NCI-H748 (cell line): Measurements from ENCODE around the gene PABPC1L.

ENCODE experiments used
- DNase-seq: peaks from one replicate; lab custom pipeline; 2025; ENCODE audit not compliant: unreplicated experiment; lab: John Stamatoyannopoulos, UW

PABPC1L gene

GRCh38 chr20:44900231-44900854 lies 9.5 kb upstream of the PABPC1L start:
- DNase-seq, result no peak

- no peak for DNase-seq
Observed at GRCh38 chr20:44901974-44902373, 7.9 kb upstream of the PABPC1L start.

DNA sequence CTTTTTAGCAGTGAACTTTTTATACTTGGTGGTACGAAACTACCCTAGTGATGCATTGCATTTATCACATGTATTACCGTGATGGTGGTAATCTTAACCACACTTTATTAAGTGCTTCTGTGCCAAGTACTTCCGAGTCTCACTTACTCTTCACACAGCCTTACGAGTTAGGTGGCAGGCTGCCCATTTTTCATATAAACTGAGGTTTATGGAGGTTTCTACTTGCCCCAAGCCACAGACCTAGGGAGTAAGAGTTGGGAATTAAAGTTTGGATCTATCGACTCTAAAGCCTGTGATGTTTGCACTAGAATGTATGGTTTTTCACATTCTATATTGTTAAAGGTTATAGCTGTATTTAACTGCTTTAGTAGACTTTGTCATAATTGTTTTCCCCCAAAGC lies 5.5 kb upstream of the PABPC1L start:
- no peak for DNase-seq

DNA sequence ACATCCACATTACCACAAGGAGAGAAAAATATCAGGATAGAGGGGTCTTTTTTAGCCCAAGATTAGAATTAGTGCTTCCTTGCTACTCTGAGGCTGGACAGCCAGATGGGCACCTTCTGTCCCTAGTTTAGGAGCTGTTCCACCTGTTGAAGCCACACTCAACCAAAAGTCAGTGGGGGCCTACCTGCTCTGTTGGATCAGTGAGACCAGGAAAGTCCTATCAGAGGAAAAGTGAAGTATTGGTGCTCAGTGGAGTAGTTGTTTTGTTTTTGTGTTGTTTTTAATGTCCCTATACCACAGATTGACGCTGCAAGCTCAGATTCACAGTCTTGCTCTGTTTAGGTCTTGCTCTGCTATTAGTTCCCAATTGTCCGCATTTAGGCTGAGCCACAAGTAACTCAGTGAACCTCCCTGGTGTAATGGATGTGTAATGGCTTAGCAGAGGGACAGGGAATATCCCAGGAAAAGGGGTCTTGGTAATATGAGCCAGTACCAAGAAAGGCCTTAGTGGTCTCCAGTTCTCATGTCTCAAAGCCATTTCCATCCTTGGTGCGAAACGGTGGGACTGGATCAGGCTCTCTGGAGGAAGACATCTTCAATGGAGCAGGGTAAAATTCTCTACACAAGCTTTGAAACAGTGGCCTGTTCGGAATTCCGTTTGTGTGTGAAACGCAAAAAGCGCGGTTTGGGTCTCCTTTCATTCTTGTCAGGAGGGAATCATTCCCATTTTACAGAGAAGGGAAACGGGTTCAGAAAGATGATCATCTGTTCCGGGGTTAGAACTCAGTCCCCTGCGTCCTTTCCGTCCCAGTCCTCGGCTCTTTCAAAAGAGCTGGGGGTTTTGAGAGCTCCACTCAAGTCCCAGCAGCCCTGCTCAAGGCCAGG lies 631 bp upstream of the PABPC1L start:
- DNase-seq, result no peak

DNA sequence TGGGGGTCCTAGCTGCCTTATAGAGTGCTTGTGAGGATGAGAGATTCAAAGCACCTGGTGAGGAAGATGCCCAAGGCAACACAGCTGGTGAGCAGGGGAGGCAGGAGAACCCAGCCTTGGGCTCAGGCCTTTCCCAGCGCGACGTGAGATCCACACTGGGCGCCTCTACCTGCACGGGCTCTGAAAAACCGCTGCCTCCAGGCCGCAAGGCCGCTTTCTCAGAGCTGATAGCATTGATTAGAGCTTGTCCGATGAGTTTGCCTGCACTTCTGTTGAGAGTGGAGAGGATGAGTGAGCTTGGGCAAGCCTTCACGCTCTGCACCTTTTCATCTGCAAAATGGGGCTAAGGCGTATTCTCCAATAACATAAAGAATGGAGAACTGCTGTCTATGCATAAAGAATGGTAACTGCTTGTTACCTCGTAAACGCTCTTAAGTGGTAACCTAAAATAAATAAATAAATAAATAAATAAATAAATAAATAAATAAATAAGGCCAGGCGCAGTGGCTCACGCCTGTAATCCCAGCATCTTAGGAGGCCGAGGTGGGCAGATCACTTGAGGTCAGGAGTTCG lies 916 bp downstream of the PABPC1L start:
- DNase-seq, result peak; percentile 24

DNA sequence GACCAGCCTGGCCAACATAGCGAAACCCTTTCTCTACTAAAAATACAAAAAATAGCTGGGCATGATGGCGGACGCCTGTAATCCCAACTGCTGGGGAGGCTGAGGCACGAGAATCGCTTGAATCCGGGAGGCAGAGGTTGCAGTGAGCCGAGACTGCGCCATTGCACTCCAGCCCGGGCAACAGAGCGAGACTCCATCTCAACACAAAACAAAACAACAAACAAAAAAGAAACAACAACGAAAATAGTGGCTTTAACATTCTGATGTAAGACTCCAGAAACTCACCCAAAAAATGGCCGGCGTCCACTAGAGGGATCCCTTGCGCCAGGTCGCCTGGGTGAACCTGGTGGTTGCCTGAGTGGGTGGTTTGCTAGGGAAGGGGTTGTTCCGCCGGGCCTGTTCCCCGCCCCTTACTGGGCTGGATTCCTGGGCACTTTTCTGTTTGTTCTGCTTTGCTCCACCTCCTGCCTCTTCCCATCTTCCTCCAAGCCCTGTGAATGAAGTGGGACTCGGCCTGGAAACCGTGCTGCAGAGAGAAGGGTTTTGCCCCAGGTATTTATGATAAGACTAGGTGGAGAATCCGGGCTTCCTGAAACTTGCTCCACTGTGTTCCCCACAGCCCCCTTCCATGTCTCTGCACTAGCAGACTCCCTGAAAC lies 1.5 kb downstream of the PABPC1L start:
- DNase-seq, result peak; percentile 30

DNA sequence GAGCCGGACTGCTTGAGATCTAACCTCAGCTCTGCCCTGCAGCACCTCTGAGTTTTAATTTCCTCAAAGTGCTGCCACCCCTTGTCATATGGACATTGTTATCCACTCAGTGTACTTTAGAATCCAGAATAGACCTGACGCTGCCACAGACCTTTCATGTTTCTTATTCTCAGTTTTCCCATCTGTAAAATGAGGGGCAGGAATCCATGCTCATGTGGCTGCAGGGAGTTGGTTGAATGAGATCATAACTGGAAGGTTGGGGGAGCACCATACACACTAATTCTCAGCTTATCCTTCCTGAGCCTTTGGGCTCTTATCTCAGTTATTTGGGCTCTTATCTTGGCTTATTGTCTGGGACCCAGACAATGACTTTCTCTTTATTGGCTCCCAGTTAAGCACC lies 2.3 kb downstream of the PABPC1L start:
- DNase-seq, result no peak

DNA sequence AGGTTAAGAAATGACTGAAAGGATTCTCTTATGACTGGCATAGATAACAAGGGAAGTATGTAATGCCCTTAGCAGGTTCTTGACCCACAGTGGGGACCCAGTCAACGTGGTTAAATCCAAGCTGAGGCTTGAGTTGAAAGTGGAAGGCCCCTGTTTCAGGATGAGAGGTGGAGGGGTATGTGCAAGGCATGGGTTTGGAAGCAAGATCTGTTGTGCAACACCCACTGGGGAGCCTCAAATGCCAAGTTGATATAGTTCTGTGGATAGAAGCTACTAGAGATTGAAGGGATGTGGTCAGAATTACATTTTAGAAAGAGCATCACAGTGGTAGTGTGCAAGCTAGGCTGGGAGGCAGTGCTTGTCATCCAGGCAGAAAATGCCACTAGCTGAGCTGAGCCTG lies 5.1 kb downstream of the PABPC1L start:
- DNase-seq, result no peak

- no peak for DNase-seq
Observed at GRCh38 chr20:44916586-44916985, 6.7 kb downstream of the PABPC1L start.

- no peak for DNase-seq
Observed at GRCh38 chr20:44917399-44917798, 7.5 kb downstream of the PABPC1L start.

DNA sequence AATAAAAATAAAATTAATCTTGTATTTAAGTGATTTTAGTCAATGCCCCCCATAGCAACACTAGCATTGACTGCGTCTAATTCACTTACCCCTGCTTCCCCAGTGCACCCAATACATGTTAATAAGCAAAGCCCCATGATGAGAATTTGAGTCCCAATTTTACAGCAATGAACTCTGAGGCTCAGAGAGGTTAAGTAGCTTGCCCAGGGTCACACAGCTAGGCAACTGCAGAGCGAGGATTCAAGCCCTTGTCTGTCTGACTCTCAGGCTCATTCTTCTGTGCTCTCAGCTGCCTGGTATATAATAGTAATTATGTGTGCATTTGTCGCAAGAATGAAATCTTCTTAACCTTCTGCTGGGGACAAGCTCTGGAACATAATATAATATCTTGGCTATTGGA lies 8.5 kb downstream of the PABPC1L start:
- DNase-seq, result no peak

GRCh38 chr20:44918761-44919160 lies 8.9 kb downstream of the PABPC1L start:
- DNase-seq, result no peak

DNA sequence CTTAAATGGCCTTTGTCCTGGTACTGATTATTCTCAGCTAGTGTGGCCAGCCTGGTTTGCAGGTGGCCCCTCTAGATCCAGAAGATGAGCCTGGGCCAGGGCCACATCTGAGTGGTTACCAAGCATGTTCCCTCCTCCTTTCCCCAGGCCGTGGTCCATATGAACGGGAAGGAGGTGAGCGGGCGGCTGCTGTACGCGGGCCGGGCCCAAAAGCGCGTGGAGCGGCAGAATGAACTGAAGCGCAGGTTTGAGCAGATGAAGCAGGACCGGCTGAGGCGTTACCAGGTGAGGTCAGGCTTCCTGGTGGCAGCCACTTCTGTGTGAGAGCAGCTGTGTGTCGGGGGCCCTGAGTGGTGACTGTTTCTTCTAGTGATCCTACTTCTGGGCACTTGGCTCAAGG lies 11.6 kb downstream of the PABPC1L start:
- no peak for DNase-seq

DNA sequence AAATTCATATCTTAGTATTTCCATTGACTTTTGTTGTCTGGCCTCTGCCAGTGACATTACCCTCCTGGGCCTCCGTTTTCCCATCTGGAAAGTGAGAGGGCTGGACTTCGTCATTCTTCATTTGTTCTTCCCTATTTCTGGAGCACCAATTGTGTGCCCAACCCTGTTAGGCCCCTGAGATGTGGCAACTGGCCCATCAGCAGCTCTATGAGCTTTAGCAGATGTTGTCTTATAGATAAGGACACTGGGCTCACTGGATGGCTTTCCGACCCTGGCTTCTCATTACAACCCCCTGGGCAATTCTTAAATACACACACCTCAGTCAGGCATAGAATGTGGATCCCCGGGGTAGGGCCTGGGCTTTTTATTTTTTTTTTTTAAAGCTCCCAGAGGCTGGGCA lies 14.7 kb downstream of the PABPC1L start:
- no peak for DNase-seq

GRCh38 chr20:44928595-44928994 lies 18.7 kb downstream of the PABPC1L start:
- DNase-seq, result no peak

GRCh38 chr20:44930517-44931168 lies 20.8 kb downstream of the PABPC1L start:
- no peak for DNase-seq

- DNase-seq, result no peak
Observed at GRCh38 chr20:44931911-44932310, 22.1 kb downstream of the PABPC1L start.

DNA sequence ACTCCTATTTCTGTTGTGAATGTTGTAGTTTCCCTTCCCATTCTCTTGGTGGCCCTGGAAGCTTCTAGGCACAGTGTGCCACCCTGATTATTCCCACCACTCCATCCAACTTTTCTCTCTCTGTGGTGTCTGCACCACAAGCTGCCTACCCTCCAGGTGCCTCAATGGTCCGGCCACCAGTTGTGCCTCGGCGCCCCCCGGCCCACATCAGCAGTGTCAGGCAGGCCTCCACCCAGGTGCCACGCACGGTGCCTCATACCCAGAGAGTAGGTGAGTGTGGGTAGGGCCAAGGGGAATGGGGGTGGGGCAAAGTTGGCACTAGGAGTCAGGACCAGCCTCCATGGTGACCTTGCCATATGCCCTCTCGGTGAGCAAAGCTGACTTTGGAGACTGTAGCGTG lies 23.1 kb downstream of the PABPC1L start:
- DNase-seq, result no peak

- DNase-seq, result no peak
Observed at GRCh38 chr20:44936510-44936909, 26.6 kb downstream of the PABPC1L start.

DNA sequence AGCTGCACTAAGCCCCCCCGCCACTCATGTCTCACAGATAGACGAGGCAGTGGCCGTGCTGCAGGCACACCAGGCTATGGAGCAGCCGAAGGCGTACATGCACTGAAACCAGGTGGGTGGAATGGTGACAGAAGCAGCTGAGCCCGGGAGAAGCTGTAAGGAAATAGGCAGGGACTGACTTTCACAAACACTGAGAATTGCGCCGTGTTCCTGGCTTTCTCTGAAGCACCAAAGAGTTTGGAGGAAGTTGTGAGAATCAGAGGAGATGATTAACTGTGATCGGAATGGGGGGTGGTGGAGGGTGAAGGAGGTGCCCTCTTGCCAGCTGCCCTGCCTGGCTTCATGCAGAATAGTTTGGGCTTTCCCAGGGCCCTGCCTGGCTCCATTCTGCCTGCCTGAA lies 28.8 kb downstream of the PABPC1L start:
- DNase-seq, result no peak

DNA sequence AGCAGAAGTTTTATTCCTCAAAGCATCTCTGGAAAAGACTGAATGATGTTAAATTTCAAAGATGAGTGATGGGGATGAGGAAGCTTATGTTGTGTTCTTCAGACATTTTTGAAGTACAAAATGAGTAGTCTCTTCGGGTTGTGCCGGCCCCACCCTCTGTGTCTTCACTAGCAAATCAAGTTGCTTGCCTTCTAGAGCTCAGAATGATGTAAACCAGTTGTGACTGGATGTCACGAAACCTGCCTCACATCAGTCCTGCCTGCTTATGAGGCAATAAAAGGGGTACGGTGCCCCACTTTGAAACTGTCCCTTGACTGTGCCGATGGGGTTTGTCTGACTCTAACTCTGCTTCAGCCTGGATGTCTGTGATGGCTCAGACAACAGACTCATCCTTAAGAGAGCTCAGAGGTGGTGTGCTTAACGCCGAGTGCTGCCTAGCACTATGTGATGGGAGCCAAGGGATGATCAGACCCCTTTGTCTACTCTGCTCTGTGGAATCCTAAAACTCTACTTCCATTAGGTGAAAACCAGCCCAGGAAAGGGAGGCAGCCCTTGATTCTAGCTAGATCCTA lies 31.3 kb downstream of the PABPC1L start:
- DNase-seq, result no peak
